COLO829 (cell line): ENCODE results near the gene CBX8.
A peak's percentile ranks its signal among the peaks of the same experiment; 100 is the strongest.

ENCODE experiments used
- DNase-seq: peaks from one replicate; pipeline ENCODE4 v3.0.0; 2012; ENCODE audit warnings: low spot score

The CBX8 gene

DNA sequence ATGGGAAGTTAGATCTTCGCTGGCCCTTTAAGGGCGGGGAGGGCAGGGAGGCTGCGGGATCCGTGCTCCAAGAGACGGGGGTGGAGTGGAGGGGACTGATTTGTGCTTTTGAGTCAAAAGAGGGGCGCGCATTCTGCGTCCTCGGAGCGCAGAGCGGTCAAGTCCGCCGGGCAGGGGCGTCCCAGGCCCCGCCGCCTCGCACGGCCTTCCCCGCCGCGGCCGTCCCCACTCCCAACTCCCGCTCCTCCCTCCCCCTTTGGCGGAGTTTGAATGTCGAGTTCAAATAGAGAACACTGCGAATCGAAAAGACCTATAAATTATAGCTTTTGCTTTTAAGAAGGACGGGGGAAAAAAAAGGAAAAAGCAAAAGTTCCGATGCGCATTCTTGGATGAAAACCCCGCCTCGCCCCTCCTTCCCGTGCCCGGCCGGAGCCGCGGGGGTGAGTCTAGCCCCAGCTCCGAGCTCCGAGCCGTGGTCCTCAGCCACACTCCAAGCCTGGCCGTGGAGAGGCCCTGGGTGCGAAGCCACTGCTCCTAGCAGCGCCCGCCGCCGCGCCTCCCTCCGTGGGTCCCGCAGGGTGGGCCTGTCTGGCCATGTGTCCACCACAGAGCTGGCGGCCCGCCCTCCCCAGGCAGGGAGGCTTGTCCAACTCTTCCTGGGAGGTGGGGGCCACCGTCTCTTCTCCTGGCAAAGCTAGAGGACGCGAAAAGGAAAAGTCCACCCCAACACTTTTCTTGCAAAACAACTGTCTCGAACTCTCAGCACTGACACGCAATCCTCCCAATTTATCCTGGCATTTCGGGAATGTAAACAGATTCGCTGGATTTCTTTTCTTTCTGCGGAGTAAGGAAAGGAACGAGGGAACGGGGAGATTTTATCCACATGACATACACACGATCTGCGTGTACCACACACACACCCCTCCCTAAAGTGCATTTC is 3.6 kb downstream of the CBX8 start:
- DNase-seq: peak; percentile 46

GRCh38 chr17:79792341-79792871 is 4.5 kb downstream of the CBX8 start:
- DNase-seq: no peak

DNA sequence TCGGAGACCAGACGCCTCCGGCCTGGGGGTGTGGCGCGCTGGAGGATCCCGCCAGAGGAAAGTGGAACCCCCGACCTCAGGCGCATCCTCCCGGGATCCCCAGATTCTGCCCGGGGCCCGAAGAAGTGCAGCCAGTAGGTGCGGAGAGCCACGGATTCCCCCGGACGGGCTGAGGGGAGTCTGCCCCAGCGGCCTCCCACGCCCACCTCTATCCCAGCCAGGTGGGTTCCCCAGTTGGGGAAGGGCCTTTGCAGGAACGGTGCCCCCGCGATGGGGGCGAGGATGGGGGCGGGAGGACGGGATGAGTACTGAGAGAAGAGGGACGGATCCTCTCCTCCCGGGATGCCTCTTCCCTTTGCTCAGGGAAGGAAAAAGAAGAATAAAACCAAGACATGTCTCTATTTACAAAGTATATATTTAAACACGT is 5.1 kb downstream of the CBX8 start:
- DNase-seq: no peak

GRCh38 chr17:79790805-79791734 is 5.8 kb downstream of the CBX8 start:
- no peak for DNase-seq

DNA sequence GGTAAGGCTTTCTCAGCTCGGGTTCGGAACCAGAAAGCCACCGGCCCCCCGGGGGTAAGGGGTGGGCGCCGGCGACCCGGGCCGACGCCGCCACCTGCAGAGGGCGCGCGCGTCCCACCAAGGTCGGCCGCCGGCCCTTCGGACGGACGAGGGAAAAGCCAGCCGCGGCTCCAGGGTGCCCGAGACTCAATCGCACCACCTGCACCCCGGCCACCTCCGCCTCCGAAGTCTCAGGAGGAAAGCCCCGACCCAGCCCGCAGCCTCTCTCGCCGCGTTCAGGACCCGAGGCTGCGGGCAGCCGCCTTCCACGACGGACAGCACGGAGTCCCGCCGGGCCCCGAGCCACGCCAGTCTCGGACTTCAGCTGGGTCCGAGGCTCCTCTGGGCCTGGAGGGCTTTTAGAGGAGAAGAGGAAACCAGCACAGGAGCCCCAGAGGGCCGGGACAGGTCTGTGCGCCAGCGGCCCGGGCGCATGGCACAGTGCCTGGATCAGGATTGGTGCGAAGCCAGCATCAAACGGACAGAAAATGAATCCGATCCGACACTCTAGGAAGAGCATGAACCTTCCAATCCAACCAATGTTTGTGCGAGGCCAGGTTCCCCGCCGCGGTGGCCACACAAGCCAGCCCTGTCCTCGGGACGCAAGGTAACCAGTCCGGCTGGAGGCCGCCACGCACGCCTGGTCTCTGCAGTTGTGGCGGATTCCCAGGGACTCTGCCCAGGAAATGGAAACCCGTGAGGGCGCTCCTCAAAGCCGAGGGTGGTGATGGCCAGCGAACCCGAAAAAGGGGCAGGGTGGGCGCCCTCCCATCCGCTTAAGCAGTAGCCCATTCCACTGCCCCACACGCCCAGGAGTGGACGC is 6.7 kb downstream of the CBX8 start:
- no peak for DNase-seq

DNA sequence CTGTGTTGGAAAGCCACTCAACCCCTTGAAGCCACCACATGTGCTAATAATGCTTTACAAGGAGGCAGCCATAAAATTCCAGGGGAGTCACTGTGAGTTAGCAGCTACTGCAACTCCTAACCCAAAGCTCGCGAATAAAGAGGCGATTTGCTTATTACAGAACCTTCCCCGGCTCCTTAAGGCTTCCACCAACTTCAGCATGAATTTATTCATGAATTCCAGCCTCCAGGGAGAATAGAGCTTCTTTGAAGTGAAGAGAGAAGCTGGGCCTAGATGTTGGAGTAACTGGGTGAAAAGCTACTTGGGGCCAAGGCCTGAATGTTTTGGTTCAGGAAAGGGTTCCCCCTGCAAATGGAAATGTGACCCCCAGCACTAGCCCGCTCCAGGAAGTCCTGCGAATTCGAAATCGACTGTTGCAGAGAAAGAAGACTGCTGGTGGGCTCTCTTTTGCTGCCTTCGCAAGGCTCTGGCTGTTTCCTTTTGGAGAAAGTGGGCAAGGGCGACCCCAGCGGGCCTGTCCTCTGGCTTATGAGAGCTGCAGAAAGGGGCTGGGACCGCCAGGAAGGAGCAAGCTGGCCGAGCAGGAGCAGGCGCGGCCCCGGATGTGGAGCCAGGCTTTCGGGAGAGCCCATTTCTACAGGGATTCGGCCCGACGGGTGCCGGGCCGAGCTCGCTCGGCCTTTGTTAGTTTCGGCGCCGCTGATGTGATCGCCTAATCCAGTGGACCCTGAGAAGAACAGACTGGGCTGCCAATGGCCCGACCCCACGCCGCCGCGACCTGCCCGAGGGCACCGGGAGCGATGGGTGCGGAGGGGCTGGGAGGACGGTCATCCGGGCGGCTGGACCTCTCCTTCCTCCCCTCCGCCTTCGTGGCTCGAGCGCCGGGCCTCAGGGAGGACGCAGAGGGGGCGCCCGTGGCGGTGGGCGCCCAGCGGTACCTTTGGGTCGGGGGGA is 7.6 kb downstream of the CBX8 start:
- no peak for DNase-seq

DNA sequence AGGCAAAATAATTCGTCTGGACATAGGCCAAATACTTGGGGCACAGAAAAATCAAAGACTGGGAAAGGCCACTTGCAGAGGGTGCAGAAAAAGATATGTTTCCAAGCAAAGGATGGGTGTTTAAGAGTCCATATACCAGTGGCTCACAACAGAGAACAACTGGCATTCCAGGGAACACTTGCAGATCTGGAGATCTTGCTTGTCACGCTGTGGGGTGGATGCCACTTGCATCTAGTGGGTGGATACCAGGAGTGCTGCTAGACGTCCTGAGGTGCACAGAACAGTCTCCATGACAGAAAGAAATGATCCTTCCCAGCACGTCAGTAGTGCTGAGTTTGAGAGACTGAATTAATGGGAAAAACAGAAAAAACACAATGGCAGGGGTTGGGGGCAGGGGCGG is 8.4 kb downstream of the CBX8 start:
- DNase-seq: no peak

- no peak for DNase-seq
Measured at GRCh38 chr17:79786930-79787643, 9.8 kb downstream of the CBX8 start.

DNA sequence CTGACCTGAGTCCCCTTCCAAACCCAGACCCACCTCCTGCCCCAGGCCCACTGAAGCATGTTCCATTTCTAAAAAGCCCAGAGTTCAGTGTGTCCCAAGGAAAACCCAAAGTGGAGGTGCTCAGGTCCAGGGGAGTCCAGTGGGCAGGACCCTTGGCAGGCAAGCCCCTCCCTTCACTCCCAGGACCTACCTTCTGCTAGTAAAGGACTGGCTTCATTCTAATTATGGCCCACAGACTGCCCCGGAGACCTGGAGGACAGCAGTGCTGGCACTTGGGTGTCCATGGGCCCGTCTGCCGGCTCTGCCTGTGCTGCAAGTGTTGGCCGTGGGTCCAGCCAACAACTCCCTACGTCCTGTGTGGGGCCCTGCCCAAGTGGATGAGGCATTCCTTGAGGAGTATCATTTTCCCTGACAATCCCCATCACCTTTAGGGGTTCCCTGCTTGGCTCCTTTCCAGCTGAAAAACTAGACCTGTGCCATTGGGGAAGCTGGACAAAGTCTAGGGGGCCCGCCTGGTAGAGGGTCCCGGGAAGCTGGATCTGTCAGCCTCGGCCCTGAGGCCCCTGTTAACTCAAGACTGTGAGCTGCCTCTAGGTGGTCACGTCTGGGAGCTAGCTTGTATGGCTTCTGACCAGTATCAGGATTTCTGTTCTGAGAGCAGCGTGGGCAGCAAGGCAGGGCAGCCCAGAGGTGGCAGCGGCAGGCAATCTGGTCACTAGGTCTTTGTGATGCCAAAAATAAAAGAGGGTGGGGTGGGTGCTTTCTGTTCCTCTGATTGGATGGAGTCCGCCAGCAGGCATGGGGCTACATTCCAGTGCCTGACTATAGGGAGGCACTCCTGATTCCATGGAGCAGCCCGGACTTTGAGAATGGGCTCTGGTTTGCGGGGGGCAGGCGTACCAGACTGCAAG is 10.7 kb downstream of the CBX8 start:
- no peak for DNase-seq

GRCh38 chr17:79785017-79785899 is 11.6 kb downstream of the CBX8 start:
- no peak for DNase-seq

- DNase-seq: no peak
Measured at GRCh38 chr17:79784353-79785016, 12.4 kb downstream of the CBX8 start.

GRCh38 chr17:79783891-79784290 is 13.0 kb downstream of the CBX8 start:
- no peak for DNase-seq

- DNase-seq: no peak
Measured at GRCh38 chr17:79781736-79782575, 14.9 kb downstream of the CBX8 start.

- no peak for DNase-seq
Measured at GRCh38 chr17:79781012-79781650, 15.7 kb downstream of the CBX8 start.

- DNase-seq: no peak
Measured at GRCh38 chr17:79779661-79780365, 17.1 kb downstream of the CBX8 start.
